ENCODE data around the gene NUPR2. TPM values are rescaled to one million over a fixed set of nuclear protein-coding genes. Genes with fewer than 3 reads are reported as not detected.
"Not testable (repeated sequence)": the region's sequence is repeated elsewhere in the genome, so short reads cannot be mapped to it uniquely, and the experiment has no call there.

NUPR2 gene
- total and polyA plus RNA-seq, 2 experiments from 2014 or later: not detected

DNA sequence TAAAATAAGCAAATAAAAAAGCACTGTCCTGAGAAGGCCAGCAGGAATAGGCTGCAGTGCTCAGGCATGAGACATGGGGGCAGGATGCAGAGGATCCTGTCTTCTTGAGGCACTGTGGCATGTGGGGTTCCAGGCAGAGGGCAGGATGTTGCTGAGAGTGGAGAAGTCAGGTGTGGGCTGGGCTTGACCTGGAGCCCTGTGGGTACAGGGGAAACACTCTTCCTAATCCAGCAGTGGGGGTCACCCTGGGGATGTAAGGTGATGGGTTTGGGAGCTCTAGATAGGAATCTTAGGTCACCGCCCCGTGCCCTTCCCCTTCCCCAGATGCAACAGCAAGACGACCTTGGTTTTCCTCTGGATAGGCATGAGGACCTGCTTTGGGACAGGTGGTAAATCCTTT lies 38.5 kb downstream of the NUPR2 start:
- Histone ChIP-seq H3F3A (ENCODE audit: insufficient read depth) (0 out of 2 replicates have a peak, but pooled peaks cover under 1% of the 10 kb centered on the region), H3K36me3 (ENCODE audit: low read depth) (no peaks in the 10 kb centered on the region; the same call in 1 of the 2 replicates), H4K20me1 (ENCODE audit: insufficient read depth) (no peaks in the 10 kb centered on the region), H3K27ac (no peak overlapping the region), H3K79me2 (ENCODE audit: insufficient read depth) (no peaks in the 10 kb centered on the region), H3K9me3 (ENCODE audit: low read depth) (no peaks in the 10 kb centered on the region), H3K9ac (no peak overlapping the region), H3K4me2 (ENCODE audit: unreplicated experiment) (no peak overlapping the region), H3K4me1 (ENCODE audit: insufficient read depth) (peaks cover 7% of the 10 kb centered on the region; the same call in 1 of the 2 replicates), H2AFZ (no peak overlapping the region), H3K9me2 (ENCODE audit: insufficient read depth) (no peaks in the 10 kb centered on the region), H3K4me3 (no peak overlapping the region), H3K27me3 (replicated peaks; ENCODE audit: insufficient read depth) (no peaks in the 10 kb centered on the region)
- no peak for TF ChIP-seq EZH2 (IDR thresholded peaks at IDR 0.05; ENCODE audit: insufficient read depth, poor library complexity, severe bottlenecking)
- TF ChIP-seq EZH2phosphoT487 (IDR thresholded peaks at IDR 0.05; ENCODE audit: insufficient read depth, low read depth): no peak
- no peak for DNase-seq
- 94 to 96% methylated on average over 3 of the region's 3 CpGs for WGBS, 2 experiments (ENCODE audit: low coverage in 1 of 2, low lambda C conversion rate in 2 of 2, missing lambda C conversion rate in 2 of 2)
- in situ Hi-C loops (cut with MboI): loop anchor here (10.0 kb wide), 1 partner anchor 433 kb away; no protein-coding TSS in a partner anchor

DNA sequence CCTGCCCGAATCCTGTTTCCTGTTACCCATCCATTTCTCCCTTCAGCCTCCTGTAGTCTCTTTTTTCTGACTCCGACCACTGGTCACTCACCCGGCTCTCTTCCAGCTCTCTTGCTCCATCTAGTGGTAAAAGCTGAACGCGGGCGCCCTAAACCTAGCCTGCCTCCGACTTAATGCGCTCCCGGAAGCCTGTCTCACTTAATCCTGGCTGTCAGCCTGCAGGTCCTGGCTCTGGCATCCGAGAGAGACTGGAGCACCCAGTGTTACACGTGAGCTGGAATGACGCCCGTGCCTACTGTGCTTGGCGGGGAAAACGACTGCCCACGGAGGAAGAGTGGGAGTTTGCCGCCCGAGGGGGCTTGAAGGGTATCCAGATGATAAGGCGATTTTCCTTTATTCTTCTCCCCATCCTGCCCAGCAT lies 41.8 kb downstream of the NUPR2 start:
- Histone ChIP-seq H3K9ac (no peak overlapping the region), H3K27me3 (replicated peaks; ENCODE audit: insufficient read depth) (no peaks in the 10 kb centered on the region), H4K20me1 (ENCODE audit: insufficient read depth) (no peaks in the 10 kb centered on the region), H3K79me2 (ENCODE audit: insufficient read depth) (no peaks in the 10 kb centered on the region), H3K36me3 (ENCODE audit: low read depth) (peaks cover 6% of the 10 kb centered on the region), H3K4me1 (ENCODE audit: insufficient read depth) (peaks cover 4% of the 10 kb centered on the region; the same call in 1 of the 2 replicates), H3K4me3 (no peak overlapping the region), H3K27ac (no peak overlapping the region), H3K9me3 (ENCODE audit: low read depth) (no peaks in the 10 kb centered on the region), H3K9me2 (ENCODE audit: insufficient read depth) (no peaks in the 10 kb centered on the region), H3K4me2 (ENCODE audit: unreplicated experiment) (no peak overlapping the region), H3F3A (ENCODE audit: insufficient read depth) (0 out of 2 replicates have a peak, but pooled peaks cover 8% of the 10 kb centered on the region), H2AFZ (no peak overlapping the region)
- peak; percentile 88 for DNase-seq
- in situ Hi-C loops (cut with MboI): loop anchor here (10.0 to 25.0 kb wide), 2 partner anchors 430 to 1312 kb away; partner anchors contain the start of gene SEC61G
- TF ChIP-seq EZH2phosphoT487 (IDR thresholded peaks at IDR 0.05; ENCODE audit: insufficient read depth, low read depth) (no peak), EZH2 (IDR thresholded peaks at IDR 0.05; ENCODE audit: insufficient read depth, poor library complexity, severe bottlenecking) (no peak)
- 14 to 20% methylated on average over 15 to 19 of the region's 19 CpGs for WGBS, 2 experiments (ENCODE audit: low coverage in 1 of 2, low lambda C conversion rate in 2 of 2, missing lambda C conversion rate in 2 of 2)

DNA sequence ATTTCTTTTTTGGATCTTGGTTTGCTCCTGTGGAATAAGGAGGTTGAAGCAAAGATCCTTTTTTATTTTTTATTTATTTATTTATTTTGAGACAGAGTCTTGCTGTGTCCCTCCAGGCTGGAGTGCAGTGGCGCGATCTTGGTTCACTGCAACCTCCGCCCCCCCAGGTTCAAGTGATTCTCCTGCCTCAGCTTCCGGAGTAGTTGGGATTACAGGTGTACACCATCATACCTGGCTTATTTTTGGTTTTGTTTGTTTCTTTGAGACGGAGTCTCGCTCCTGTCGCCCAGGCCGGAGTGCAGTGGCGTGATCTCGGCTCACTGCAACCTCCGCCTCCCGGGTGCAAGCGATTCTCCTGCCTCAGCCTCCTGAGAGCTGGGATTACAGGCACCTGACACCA lies 49.8 kb downstream of the NUPR2 start:
- WGBS, 2 experiments (ENCODE audit: low coverage in 1 of 2, low lambda C conversion rate in 2 of 2, missing lambda C conversion rate in 2 of 2): 95 to 96% methylated on average over 13 of the region's 13 CpGs
- in situ Hi-C loops (cut with MboI): loop anchor here (25.0 kb wide), 1 partner anchor 1304 kb away; the partner anchor contains the start of gene SEC61G
- peaks cover 28% of the 10 kb centered on the region for H3K79me2 ChIP-seq (ENCODE audit: insufficient read depth)

More for the DNA sequence above, 49.8 kb downstream of the NUPR2 start:
- not testable (repeated sequence) for H3K4me2 ChIP-seq (ENCODE audit: unreplicated experiment); H3K4me3 ChIP-seq; H3K27me3 ChIP-seq (replicated peaks; ENCODE audit: insufficient read depth); DNase-seq; H3K9ac ChIP-seq; H3K9me3 ChIP-seq (ENCODE audit: low read depth); H2AFZ ChIP-seq; H3K9me2 ChIP-seq (ENCODE audit: insufficient read depth); H4K20me1 ChIP-seq (ENCODE audit: insufficient read depth); H3K27ac ChIP-seq
- Histone ChIP-seq H3F3A (ENCODE audit: insufficient read depth) (peaks cover 25% of the 10 kb centered on the region), H3K36me3 (ENCODE audit: low read depth) (peaks cover 16% of the 10 kb centered on the region), H3K4me1 (ENCODE audit: insufficient read depth) (peaks cover 27% of the 10 kb centered on the region)

Other genes starting within 250 kb of the NUPR2 start
- gene ZNF713, start 229.0 kb downstream of the NUPR2 start, total RNA-seq (2014; rRNA removed; shearing (Covaris generic)): 2.7 and 3.6 TPM in 2 replicates
- gene ZNF713, start 229.0 kb downstream of the NUPR2 start, polyA plus RNA-seq (2016; fragmentation: Nextera tagmentation; extraction: Ambion mirVana): 0.37 and 1.2 TPM in 2 replicates
- 10.3 and 10.4 TPM in 2 replicates for gene MRPS17, start 164.5 kb downstream of the NUPR2 start, total RNA-seq (2014; rRNA removed; shearing (Covaris generic))
- 22.2 and 22.3 TPM in 2 replicates for gene MRPS17, start 164.5 kb downstream of the NUPR2 start, polyA plus RNA-seq (2016; fragmentation: Nextera tagmentation; extraction: Ambion mirVana)
- gene NIPSNAP2, start 151.8 kb downstream of the NUPR2 start, total RNA-seq (2014; rRNA removed; shearing (Covaris generic)): 34.2 and 39.7 TPM in 2 replicates
- gene NIPSNAP2, start 151.8 kb downstream of the NUPR2 start, polyA plus RNA-seq (2016; fragmentation: Nextera tagmentation; extraction: Ambion mirVana): 44.9 and 49.5 TPM in 2 replicates
- gene PSPH, start 65.0 kb downstream of the NUPR2 start, total RNA-seq (2014; rRNA removed; shearing (Covaris generic)): 62.5 and 68.6 TPM in 2 replicates
- 34.5 and 39.1 TPM in 2 replicates for gene PSPH, start 65.0 kb downstream of the NUPR2 start, polyA plus RNA-seq (2016; fragmentation: Nextera tagmentation; extraction: Ambion mirVana)
- 113 and 147 TPM in 2 replicates for gene CCT6A, start 64.7 kb downstream of the NUPR2 start, total RNA-seq (2014; rRNA removed; shearing (Covaris generic))
- 137 and 148 TPM in 2 replicates for gene CCT6A, start 64.7 kb downstream of the NUPR2 start, polyA plus RNA-seq (2016; fragmentation: Nextera tagmentation; extraction: Ambion mirVana)
- 186 and 206 TPM in 2 replicates for gene SUMF2, start 52.1 kb downstream of the NUPR2 start, total RNA-seq (2014; rRNA removed; shearing (Covaris generic))
- 188 and 200 TPM in 2 replicates for gene SUMF2, start 52.1 kb downstream of the NUPR2 start, polyA plus RNA-seq (2016; fragmentation: Nextera tagmentation; extraction: Ambion mirVana)
- gene PHKG1, start 23.5 kb downstream of the NUPR2 start, total RNA-seq (2014; rRNA removed; shearing (Covaris generic)): 0.32 and 1.3 TPM in 2 replicates
- gene PHKG1, start 23.5 kb downstream of the NUPR2 start, polyA plus RNA-seq (2016; fragmentation: Nextera tagmentation; extraction: Ambion mirVana): 0.41 TPM in 1 of 2 replicates, not detected in the other
- 307 and 392 TPM in 2 replicates for gene CHCHD2, start 9.9 kb downstream of the NUPR2 start, total RNA-seq (2014; rRNA removed; shearing (Covaris generic))
- gene CHCHD2, start 9.9 kb downstream of the NUPR2 start, polyA plus RNA-seq (2016; fragmentation: Nextera tagmentation; extraction: Ambion mirVana): 508 and 511 TPM in 2 replicates